Endodermal cell (in vitro differentiated cells): ENCODE data around the gene CD2. TPM values are rescaled to one million over a fixed set of nuclear protein-coding genes. Genes with fewer than 3 reads are reported as not detected.

Experiments
- DNase-seq: peaks from one replicate; pipeline ENCODE4 v3.0.0-alpha.2; 2017
- H3K27ac ChIP-seq: 2 replicates; pipeline ENCODE4 v1.5.1; 2013; ENCODE audit warnings: mild to moderate bottlenecking, low read depth, low read length, moderate library complexity
- H3K27me3 ChIP-seq: 2 replicates; pipeline ENCODE4 v1.6.1; 2013; ENCODE audit warnings: mild to moderate bottlenecking, low read length, moderate library complexity; ENCODE audit not compliant: insufficient read depth, control insufficient read depth, poor library complexity, severe bottlenecking
- H3K36me3 ChIP-seq: 2 replicates; pipeline ENCODE4 v1.7.0; 2013; ENCODE audit warnings: mild to moderate bottlenecking, low read length, moderate library complexity; ENCODE audit not compliant: control insufficient read depth, insufficient read depth
- H3K4me1 ChIP-seq: one replicate; pipeline ENCODE4 v1.7.0; 2013; ENCODE audit warnings: low read length; ENCODE audit not compliant: control insufficient read depth, insufficient read depth
- H3K4me3 ChIP-seq: 2 replicates; pipeline ENCODE4 v1.5.1; 2013; ENCODE audit warnings: mild to moderate bottlenecking, low read length, moderate library complexity
- H3K9ac ChIP-seq: 2 replicates; pipeline ENCODE4 v1.6.1; 2013; ENCODE audit warnings: mild to moderate bottlenecking, low read length, moderate library complexity; ENCODE audit not compliant: poor library complexity, severe bottlenecking; ENCODE audit errors: extremely low read depth
- H3K9me3 ChIP-seq: 2 replicates; pipeline ENCODE4 v1.6.1; 2013; ENCODE audit warnings: mild to moderate bottlenecking, low read length, moderate library complexity; ENCODE audit not compliant: control insufficient read depth
- H3K27ac Mint-ChIP-seq: 2 replicates; pipeline ENCODE4 v1.8.0; 2020; ENCODE audit warnings: mixed read lengths
- H3K27me3 Mint-ChIP-seq: 2 replicates; pipeline ENCODE4 v1.8.0; 2021; ENCODE audit warnings: mild to moderate bottlenecking, mixed read lengths; ENCODE audit not compliant: insufficient read depth
- H3K36me3 Mint-ChIP-seq: 2 replicates; pipeline ENCODE4 v1.8.0; 2020; ENCODE audit warnings: low read depth, mixed read lengths
- H3K4me1 Mint-ChIP-seq: 2 replicates; pipeline ENCODE4 v1.8.0; 2020; ENCODE audit warnings: mixed read lengths
- H3K4me3 Mint-ChIP-seq: 2 replicates; pipeline ENCODE4 v1.8.0; 2020; ENCODE audit warnings: mild to moderate bottlenecking, moderate library complexity, mixed read lengths
- H3K9me3 Mint-ChIP-seq: 2 replicates; pipeline ENCODE4 v1.8.0; 2020; ENCODE audit warnings: mild to moderate bottlenecking, mixed read lengths
- CTCF ChIP-seq: fragments of 200-600 bp; sonication (generic); conservative IDR thresholded peaks from 2 replicates; pipeline ENCODE4 v1.5.0; 2021; ENCODE audit warnings: antibody characterized with exemption, mild to moderate bottlenecking
- WGBS, 2 experiments: methylation state at CpG; one replicate each; pipeline versions ENCODE4 v1.1.5 to v1.1.7; 2013; ENCODE audit warnings: missing lambda C conversion rate in 2 of 2, mixed read lengths in 1 of 2; ENCODE audit not compliant: insufficient coverage in 1 of 2, insufficient read length in 1 of 2; 5-methylcytosine and 5-hydroxymethylcytosine counted together
- total RNA-seq, 2 donors: library from RNA; stranded (reverse); fragmentation: NEBNext Ultra II Directional in 1 of 2; extraction: Animal tissue kit (Norgen Biotek cat#: 25700) in 1 of 2; gene quantifications; 2 replicates in 1 of 2; 3 replicates in 1 of 2; pipeline ENCODE4 v1.2.1, GENCODE V29; 2021

Gene CD2
- total RNA-seq, 2 donors from 2014 or later, result not detected

GRCh38 chr1:116762281-116762680 is 8.1 kb downstream of the CD2 start:
- Mint-ChIP-seq H3K27ac (no peak overlapping the region), H3K27me3 (no peaks in the 10 kb centered on the region), H3K9me3 (no peaks in the 10 kb centered on the region), H3K36me3 (no peaks in the 10 kb centered on the region), H3K4me3 (no peak overlapping the region), H3K4me1 (peaks cover 7% of the 10 kb centered on the region)
- Histone ChIP-seq H3K36me3 (no peaks in the 10 kb centered on the region), H3K27me3 (no peaks in the 10 kb centered on the region), H3K4me3 (no peak overlapping the region), H3K27ac (no peak overlapping the region), H3K9me3 (no peaks in the 10 kb centered on the region), H3K9ac (no peak overlapping the region), H3K4me1 (peaks cover 5% of the 10 kb centered on the region)
- no peak for DNase-seq
- TF ChIP-seq CTCF, result no peak
- 98 to 100% methylated on average over 2 of the region's 2 CpGs for WGBS, 2 experiments

GRCh38 chr1:116762781-116763115 is 8.5 kb downstream of the CD2 start:
- H3K4me1 ChIP-seq, result peaks cover 5% of the 10 kb centered on the region
- Mint-ChIP-seq H3K4me1 (peaks cover 7% of the 10 kb centered on the region), H3K36me3 (no peaks in the 10 kb centered on the region), H3K4me3 (no peak overlapping the region), H3K27me3 (no peaks in the 10 kb centered on the region), H3K27ac (no peak overlapping the region), H3K9me3 (no peaks in the 10 kb centered on the region)
- H3K36me3 ChIP-seq, result no peaks in the 10 kb centered on the region
- H3K9me3 ChIP-seq, result no peaks in the 10 kb centered on the region
- H3K4me3 ChIP-seq, result no peak overlapping the region
- DNase-seq, result no peak
- 67 to 82% methylated on average over 2 to 3 of the region's 3 CpGs for WGBS, 2 experiments
- peak overlapping the region; percentile 78 for H3K27ac ChIP-seq
- H3K27me3 ChIP-seq, result no peaks in the 10 kb centered on the region
- TF ChIP-seq CTCF, result no peak
- no peak overlapping the region for H3K9ac ChIP-seq

- H3K9me3 Mint-ChIP-seq, result no peaks in the 10 kb centered on the region
- Histone ChIP-seq H3K4me1 (peaks cover 5% of the 10 kb centered on the region), H3K4me3 (no peak overlapping the region), H3K9me3 (no peaks in the 10 kb centered on the region), H3K27ac (peak overlapping the region; percentile 78), H3K36me3 (no peaks in the 10 kb centered on the region), H3K27me3 (no peaks in the 10 kb centered on the region), H3K9ac (no peak overlapping the region)
- H3K4me3 Mint-ChIP-seq, result no peak overlapping the region
- no peaks in the 10 kb centered on the region for H3K36me3 Mint-ChIP-seq
- DNase-seq, result no peak
- TF ChIP-seq CTCF, result no peak
- peaks cover 7% of the 10 kb centered on the region for H3K4me1 Mint-ChIP-seq
- WGBS, 2 experiments, result 72 to 78% methylated on average over 3 to 4 of the region's 4 CpGs
- H3K27ac Mint-ChIP-seq, result no peak overlapping the region
- no peaks in the 10 kb centered on the region for H3K27me3 Mint-ChIP-seq
These were observed 9.0 kb downstream of the CD2 start for GRCh38 chr1:116763116-116763786.
